Adrenal gland (tissue), 5 donors: Measurements from ENCODE around the gene ZNF397.

ENCODE experiments used
- POLR2A ChIP-seq, 2 donors: fragments of 450-650 bp; IDR thresholded peaks; one replicate each; pipeline ENCODE4 v1.6.1; 2017; ENCODE audit warnings: antibody characterized with exemption in 2 of 2, mild to moderate bottlenecking in 2 of 2, moderate library complexity in 1 of 2
- TF ChIP-seq, protein P1 (sequence below), 6 experiments: fragments of 450-650 bp in 4 of 6; fragments of 200-600 bp in 2 of 6; sonication (generic) in 1 of 6; IDR thresholded peaks; 1 replicate in 5 of 6; 2 replicates in 1 of 6; pipeline versions ENCODE4 v1.5.1 to v1.8.0; 2016 to 2021; ENCODE audit warnings: antibody characterized with exemption in 6 of 6, mild to moderate bottlenecking in 2 of 6, moderate library complexity in 1 of 6
- donor health status: DM: no; HTN: no; CAD: no.

DNA sequence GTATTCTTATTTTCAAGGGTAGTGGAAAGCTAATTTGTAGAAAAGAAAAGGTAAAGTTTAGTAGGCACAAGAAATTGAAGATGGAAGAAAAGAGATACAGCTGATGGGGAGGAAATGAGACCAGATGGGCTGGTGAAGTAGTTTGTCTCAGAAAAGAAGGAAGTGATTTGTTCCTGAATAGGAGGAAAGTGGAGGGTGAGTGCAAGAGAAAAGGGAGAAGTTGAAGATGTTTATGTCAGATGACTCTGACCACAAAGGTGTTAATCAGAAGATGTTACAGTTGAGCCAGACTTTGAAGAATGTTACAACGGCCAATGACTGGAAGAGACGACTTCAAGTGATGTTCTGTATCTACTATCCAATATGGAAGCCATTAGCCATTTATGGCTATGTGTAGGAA, 28.0 kb downstream of the ZNF397 start:
- TF ChIP-seq, protein P1, sequence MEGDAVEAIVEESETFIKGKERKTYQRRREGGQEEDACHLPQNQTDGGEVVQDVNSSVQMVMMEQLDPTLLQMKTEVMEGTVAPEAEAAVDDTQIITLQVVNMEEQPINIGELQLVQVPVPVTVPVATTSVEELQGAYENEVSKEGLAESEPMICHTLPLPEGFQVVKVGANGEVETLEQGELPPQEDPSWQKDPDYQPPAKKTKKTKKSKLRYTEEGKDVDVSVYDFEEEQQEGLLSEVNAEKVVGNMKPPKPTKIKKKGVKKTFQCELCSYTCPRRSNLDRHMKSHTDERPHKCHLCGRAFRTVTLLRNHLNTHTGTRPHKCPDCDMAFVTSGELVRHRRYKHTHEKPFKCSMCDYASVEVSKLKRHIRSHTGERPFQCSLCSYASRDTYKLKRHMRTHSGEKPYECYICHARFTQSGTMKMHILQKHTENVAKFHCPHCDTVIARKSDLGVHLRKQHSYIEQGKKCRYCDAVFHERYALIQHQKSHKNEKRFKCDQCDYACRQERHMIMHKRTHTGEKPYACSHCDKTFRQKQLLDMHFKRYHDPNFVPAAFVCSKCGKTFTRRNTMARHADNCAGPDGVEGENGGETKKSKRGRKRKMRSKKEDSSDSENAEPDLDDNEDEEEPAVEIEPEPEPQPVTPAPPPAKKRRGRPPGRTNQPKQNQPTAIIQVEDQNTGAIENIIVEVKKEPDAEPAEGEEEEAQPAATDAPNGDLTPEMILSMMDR (IDR thresholded peaks at IDR 0.05), result no peak
- no peak for TF ChIP-seq POLR2A (IDR thresholded peaks at IDR 0.05)
